ENCODE data around the gene DUSP8. TPM values are rescaled to one million over a fixed set of nuclear protein-coding genes. Genes with fewer than 3 reads are reported as not detected.
"Not testable (repeated sequence)": the region's sequence is repeated elsewhere in the genome, so short reads cannot be mapped to it uniquely, and the experiment has no call there.

The DUSP8 gene
- total RNA-seq, 1 experiment from 2014 or later: 2.6 TPM

DNA sequence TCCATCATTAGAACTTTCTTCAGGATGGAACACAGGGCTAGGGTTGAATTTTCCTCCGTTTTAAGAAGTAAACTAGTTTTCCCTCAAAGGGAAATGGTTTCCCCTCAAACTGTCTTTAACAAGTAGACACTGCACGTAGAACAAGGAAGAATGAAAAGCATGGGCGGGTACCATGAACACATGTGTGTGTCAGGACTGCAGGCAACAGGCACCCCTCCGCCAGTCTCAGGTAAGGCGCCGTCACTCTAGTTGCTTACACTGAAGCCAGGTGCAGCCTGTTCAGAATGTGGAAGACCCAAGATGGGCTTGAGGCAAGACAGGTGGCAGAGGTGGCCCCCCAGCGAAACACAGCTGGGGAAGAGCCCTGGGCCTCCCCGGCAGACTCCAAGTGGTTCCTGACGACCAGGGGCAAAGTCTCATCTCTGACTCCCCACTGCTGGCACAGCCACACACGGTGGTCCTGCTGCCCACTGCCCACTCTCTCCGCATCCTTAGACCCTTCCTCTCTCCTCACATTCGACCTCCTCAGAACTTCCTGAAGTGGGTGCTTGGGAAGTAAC lies 60.1 kb downstream of the DUSP8 start:
- no TSS peak for BruUV-seq (replicated peaks)
- CTCF ChIA-PET: no interaction called here
- Histone ChIP-seq H3K27me3 (ENCODE audit: insufficient read depth, low read depth) (no peaks in the 10 kb centered on the region), H3K4me1 (replicated peaks; ENCODE audit: insufficient read depth) (no peaks in the 10 kb centered on the region), H3K9me3 (ENCODE audit: insufficient read depth, low read depth) (no peaks in the 10 kb centered on the region), H4K20me1 (ENCODE audit: insufficient read depth) (peaks cover 61% of the 10 kb centered on the region), H3K4me2 (no peak overlapping the region), H3F3A (ENCODE audit: insufficient read depth, low read depth) (peaks cover 10% of the 10 kb centered on the region; the same call in 1 of the 2 replicates), H3K79me2 (ENCODE audit: low read depth) (no peaks in the 10 kb centered on the region), H2AFZ (no peak overlapping the region), H3K4me3 (no peak overlapping the region), H3K9me2 (ENCODE audit: insufficient read depth) (no peaks in the 10 kb centered on the region), H3K36me3 (ENCODE audit: low read depth) (no peaks in the 10 kb centered on the region), H3K27ac (no peak overlapping the region)
- no peak for DNase-seq
- POLR2A ChIA-PET (ENCODE audit: unreplicated experiment): no interaction called here
- TF ChIP-seq EZH2 (IDR thresholded peaks at IDR 0.05; ENCODE audit: low read depth): no peak
- TF ChIP-seq, protein P1, sequence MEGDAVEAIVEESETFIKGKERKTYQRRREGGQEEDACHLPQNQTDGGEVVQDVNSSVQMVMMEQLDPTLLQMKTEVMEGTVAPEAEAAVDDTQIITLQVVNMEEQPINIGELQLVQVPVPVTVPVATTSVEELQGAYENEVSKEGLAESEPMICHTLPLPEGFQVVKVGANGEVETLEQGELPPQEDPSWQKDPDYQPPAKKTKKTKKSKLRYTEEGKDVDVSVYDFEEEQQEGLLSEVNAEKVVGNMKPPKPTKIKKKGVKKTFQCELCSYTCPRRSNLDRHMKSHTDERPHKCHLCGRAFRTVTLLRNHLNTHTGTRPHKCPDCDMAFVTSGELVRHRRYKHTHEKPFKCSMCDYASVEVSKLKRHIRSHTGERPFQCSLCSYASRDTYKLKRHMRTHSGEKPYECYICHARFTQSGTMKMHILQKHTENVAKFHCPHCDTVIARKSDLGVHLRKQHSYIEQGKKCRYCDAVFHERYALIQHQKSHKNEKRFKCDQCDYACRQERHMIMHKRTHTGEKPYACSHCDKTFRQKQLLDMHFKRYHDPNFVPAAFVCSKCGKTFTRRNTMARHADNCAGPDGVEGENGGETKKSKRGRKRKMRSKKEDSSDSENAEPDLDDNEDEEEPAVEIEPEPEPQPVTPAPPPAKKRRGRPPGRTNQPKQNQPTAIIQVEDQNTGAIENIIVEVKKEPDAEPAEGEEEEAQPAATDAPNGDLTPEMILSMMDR (conservative IDR thresholded peaks at IDR 0.05): no peak
- intact Hi-C loops (cut with micrococcal nuclease; ENCODE audit: unreplicated experiment): no loop called here

DNA sequence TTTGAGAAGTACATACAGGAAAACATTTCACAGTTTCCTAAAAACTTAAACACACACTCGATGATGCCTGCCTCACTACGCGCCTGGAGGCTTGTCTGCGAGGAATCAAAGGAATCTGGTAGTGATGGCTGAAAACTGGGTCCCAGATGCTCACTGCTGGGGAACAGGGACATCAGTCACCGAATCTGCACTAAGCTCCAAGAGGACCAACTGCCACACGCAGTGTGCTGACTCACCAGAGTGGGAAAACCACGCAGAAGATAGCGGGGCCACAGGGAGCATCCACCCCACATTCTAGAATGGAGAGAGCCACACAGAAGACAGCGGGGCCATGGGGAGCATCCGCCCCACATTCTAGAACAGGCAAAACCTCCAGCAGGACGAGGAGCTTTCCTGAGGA lies 61.1 kb downstream of the DUSP8 start:
- POLR2A ChIA-PET (ENCODE audit: unreplicated experiment): no interaction called here
- no peak overlapping the region for H3K27ac ChIP-seq
- no peaks in the 10 kb centered on the region for H3K4me1 ChIP-seq (replicated peaks; ENCODE audit: insufficient read depth)
- no peaks in the 10 kb centered on the region for H3K27me3 ChIP-seq (ENCODE audit: insufficient read depth, low read depth)
- peaks cover 56% of the 10 kb centered on the region for H4K20me1 ChIP-seq (ENCODE audit: insufficient read depth)
- peaks cover 10% of the 10 kb centered on the region; the same call in 1 of the 2 replicates for H3F3A ChIP-seq (ENCODE audit: insufficient read depth, low read depth)
- H3K9me3 ChIP-seq (ENCODE audit: insufficient read depth, low read depth): no peaks in the 10 kb centered on the region
- CTCF ChIA-PET: no interaction called here
- H3K36me3 ChIP-seq (ENCODE audit: low read depth): no peaks in the 10 kb centered on the region
- no TSS peak for BruUV-seq (replicated peaks)
- no peak overlapping the region for H3K4me3 ChIP-seq
- H3K79me2 ChIP-seq (ENCODE audit: low read depth): no peaks in the 10 kb centered on the region
- DNase-seq: no peak
- intact Hi-C loops (cut with micrococcal nuclease; ENCODE audit: unreplicated experiment): no loop called here
- H3K9me2 ChIP-seq (ENCODE audit: insufficient read depth): no peaks in the 10 kb centered on the region
- H3K4me2 ChIP-seq: no peak overlapping the region
- no peak overlapping the region for H2AFZ ChIP-seq
- TF ChIP-seq, protein P1 (conservative IDR thresholded peaks at IDR 0.05): no peak
- no peak for TF ChIP-seq EZH2 (IDR thresholded peaks at IDR 0.05; ENCODE audit: low read depth)

- peaks cover 10% of the 10 kb centered on the region; the same call in 1 of the 2 replicates for H3F3A ChIP-seq (ENCODE audit: insufficient read depth, low read depth)
- H4K20me1 ChIP-seq (ENCODE audit: insufficient read depth): peaks cover 53% of the 10 kb centered on the region
- H3K79me2 ChIP-seq (ENCODE audit: low read depth); H3K4me1 ChIP-seq (replicated peaks; ENCODE audit: insufficient read depth); H3K4me3 ChIP-seq; H3K27me3 ChIP-seq (ENCODE audit: insufficient read depth, low read depth); CTCF ChIA-PET; intact Hi-C loops (cut with micrococcal nuclease; ENCODE audit: unreplicated experiment); BruUV-seq (replicated peaks); H3K9me2 ChIP-seq (ENCODE audit: insufficient read depth); H3K27ac ChIP-seq; H2AFZ ChIP-seq; H3K36me3 ChIP-seq (ENCODE audit: low read depth); DNase-seq; H3K9me3 ChIP-seq (ENCODE audit: insufficient read depth, low read depth); POLR2A ChIA-PET (ENCODE audit: unreplicated experiment); H3K4me2 ChIP-seq: not testable (repeated sequence)
Measured at GRCh38 chr11:1510351-1510750, 61.7 kb downstream of the DUSP8 start.

DNA sequence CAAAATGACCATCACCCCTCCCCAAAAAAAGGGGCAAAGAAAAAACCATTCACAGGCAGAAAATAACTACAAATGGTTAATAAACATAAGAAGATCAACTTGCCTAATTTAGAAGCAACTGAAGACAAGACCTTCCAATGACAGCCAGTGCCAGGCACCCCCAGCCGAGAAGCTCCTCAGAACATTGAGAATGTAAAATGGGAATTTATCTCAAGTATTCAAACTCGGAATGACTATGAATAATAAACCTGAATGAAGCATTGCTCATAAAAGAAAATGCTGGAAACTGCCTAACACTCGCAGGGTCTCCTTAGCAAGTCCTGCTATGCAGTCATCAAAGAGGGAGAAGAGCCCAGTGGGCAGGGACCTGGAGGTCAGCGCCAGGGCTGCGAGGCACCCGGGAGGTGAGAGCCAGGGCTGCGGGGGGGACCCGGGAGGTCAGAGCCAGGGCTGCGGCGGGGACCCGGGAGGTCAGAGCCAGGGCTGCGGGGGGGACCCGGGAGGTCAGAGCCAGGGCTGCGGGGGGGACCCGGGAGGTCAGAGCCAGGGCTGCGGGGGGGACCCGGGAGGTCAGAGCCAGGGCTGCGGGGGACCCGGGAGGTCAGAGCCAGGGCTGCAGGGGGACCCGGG lies 62.3 kb downstream of the DUSP8 start:
- H3K79me2 ChIP-seq (ENCODE audit: low read depth): no peaks in the 10 kb centered on the region
- no TSS peak for BruUV-seq (replicated peaks)
- no peak for DNase-seq
- no peaks in the 10 kb centered on the region for H3K4me1 ChIP-seq (replicated peaks; ENCODE audit: insufficient read depth)
- no peak overlapping the region for H3K4me3 ChIP-seq
- no peaks in the 10 kb centered on the region for H3K27me3 ChIP-seq (ENCODE audit: insufficient read depth, low read depth)
- ChIA-PET POLR2A (ENCODE audit: unreplicated experiment) (no interaction called here), CTCF (no interaction called here)
- H3F3A ChIP-seq (ENCODE audit: insufficient read depth, low read depth): peaks cover 10% of the 10 kb centered on the region; the same call in 1 of the 2 replicates
- no peak overlapping the region for H3K27ac ChIP-seq
- H3K9me3 ChIP-seq (ENCODE audit: insufficient read depth, low read depth): no peaks in the 10 kb centered on the region
- no peaks in the 10 kb centered on the region for H3K36me3 ChIP-seq (ENCODE audit: low read depth)
- intact Hi-C loops (cut with micrococcal nuclease; ENCODE audit: unreplicated experiment): no loop called here
- peaks cover 47% of the 10 kb centered on the region for H4K20me1 ChIP-seq (ENCODE audit: insufficient read depth)
- H3K4me2 ChIP-seq: no peak overlapping the region
- no peak overlapping the region for H2AFZ ChIP-seq
- no peak for TF ChIP-seq EZH2 (IDR thresholded peaks at IDR 0.05; ENCODE audit: low read depth)
- TF ChIP-seq, protein P1 (conservative IDR thresholded peaks at IDR 0.05): no peak
- H3K9me2 ChIP-seq (ENCODE audit: insufficient read depth): no peaks in the 10 kb centered on the region
